ENCODE data around the gene PRR35. TPM values are rescaled to one million over a fixed set of nuclear protein-coding genes. Genes with fewer than 3 reads are reported as not detected.
A peak's percentile ranks its signal among the peaks of the same experiment; 100 is the strongest.

Gene PRR35
- total and polyA plus RNA-seq, 5 experiments from 2014 or later, result not detected

DNA sequence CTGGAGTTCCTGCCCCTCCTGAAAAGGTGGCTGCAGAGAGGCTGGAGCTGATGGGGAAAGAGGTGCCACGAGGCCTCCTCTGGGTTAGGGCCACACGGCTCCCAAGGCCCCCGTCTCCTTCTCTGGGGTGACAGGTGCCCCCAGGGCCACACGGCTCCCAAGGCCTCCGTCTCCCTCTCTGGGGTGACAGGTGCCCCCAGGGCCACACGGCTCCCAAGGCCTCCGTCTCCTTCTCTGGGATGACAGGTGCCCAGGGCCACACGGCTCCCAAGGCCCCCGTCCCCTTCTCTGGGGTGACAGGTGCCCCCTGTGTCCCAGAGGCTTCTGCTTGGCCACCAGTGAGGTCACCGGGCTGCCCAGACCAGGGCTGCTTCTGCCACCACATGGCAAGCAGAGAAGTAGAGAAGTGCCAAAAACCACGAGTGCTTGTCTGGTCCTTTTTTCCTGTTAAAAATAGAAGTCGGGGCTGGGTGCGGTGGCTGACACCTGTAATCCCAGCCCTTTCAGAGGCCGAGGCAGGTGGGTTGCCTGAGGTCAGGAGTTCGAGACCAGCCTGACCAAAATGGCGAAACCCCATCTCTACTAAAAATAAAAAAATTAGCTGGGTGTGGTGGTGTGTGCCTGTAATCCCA lies 28.6 kb upstream of the PRR35 start:
- Mint-ChIP-seq H3K36me3 (no peaks in the 10 kb centered on the region), H3K9me3 (no peaks in the 10 kb centered on the region), H3K27me3 (no peaks in the 10 kb centered on the region), H3K27ac (peak overlapping the region in 1 of 10 donors; percentile 65), H3K4me3 (no peak overlapping the region), H3K4me1 (peaks cover 11 to 25% (median 17%) of the 10 kb centered on the region in 4 donors)
- ATAC-seq, result no peak
- POLR2A ChIA-PET, result no interaction called here
- DNase-seq, result no peak

- POLR2A ChIA-PET, result interaction anchor here (1.2 kb wide), 1 partner anchor 10 kb away, joined by 4 read pairs; no protein-coding TSS in a partner anchor
- Mint-ChIP-seq H3K27ac (no peak overlapping the region), H3K4me1 (peaks cover 8 to 23% (median 14%) of the 10 kb centered on the region in 4 donors), H3K9me3 (no peaks in the 10 kb centered on the region), H3K36me3 (peaks cover 0 to 8% (median 0%) of the 10 kb centered on the region in 3 donors), H3K27me3 (no peaks in the 10 kb centered on the region), H3K4me3 (no peak overlapping the region)
- DNase-seq, result no peak
- ATAC-seq, result no peak
Observed at GRCh38 chr16:533391-534123, 26.6 kb upstream of the PRR35 start.

DNA sequence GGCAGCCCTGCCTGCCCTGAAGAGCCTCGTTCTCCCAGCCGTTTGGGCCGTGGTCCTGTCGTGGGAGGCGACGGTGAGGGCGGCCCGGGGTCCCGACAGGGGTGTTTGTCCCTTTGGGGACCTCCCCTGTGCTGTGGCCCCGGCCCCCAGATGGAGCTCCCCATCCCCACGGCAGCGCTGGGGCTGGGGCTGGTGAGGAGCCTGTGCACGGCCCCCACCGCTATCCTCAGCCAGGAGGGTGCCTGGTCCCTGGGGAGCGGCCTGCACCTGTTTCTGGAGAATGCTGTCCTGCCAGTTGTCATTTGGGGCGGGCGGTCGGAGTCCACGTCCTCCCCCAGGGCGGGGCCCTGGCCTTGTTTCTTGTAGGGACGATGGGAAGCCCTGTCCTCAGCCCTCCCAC lies 26.1 kb upstream of the PRR35 start:
- no peaks in the 10 kb centered on the region for H3K27me3 Mint-ChIP-seq
- H3K27ac Mint-ChIP-seq, result no peak overlapping the region
- no peak overlapping the region for H3K4me3 Mint-ChIP-seq
- H3K4me1 Mint-ChIP-seq, result peaks cover 2 to 18% (median 11%) of the 10 kb centered on the region in 4 donors
- H3K9me3 Mint-ChIP-seq, result no peaks in the 10 kb centered on the region
- POLR2A ChIA-PET, result no interaction called here
- DNase-seq (no peak), ATAC-seq (no peak)
- peaks cover 0 to 11% (median 0%) of the 10 kb centered on the region in 3 donors for H3K36me3 Mint-ChIP-seq

GRCh38 chr16:534856-535445 lies 25.2 kb upstream of the PRR35 start:
- POLR2A ChIA-PET, result no interaction called here
- H3K27ac Mint-ChIP-seq, result no peak overlapping the region
- H3K27me3 Mint-ChIP-seq, result no peaks in the 10 kb centered on the region
- H3K36me3 Mint-ChIP-seq, result peaks cover 0 to 13% (median 0%) of the 10 kb centered on the region in 3 donors
- no peaks in the 10 kb centered on the region for H3K9me3 Mint-ChIP-seq
- ATAC-seq (no peak), DNase-seq (no peak)
- peaks cover 0 to 9% (median 8%) of the 10 kb centered on the region in 4 donors for H3K4me1 Mint-ChIP-seq
- no peak overlapping the region for H3K4me3 Mint-ChIP-seq

DNA sequence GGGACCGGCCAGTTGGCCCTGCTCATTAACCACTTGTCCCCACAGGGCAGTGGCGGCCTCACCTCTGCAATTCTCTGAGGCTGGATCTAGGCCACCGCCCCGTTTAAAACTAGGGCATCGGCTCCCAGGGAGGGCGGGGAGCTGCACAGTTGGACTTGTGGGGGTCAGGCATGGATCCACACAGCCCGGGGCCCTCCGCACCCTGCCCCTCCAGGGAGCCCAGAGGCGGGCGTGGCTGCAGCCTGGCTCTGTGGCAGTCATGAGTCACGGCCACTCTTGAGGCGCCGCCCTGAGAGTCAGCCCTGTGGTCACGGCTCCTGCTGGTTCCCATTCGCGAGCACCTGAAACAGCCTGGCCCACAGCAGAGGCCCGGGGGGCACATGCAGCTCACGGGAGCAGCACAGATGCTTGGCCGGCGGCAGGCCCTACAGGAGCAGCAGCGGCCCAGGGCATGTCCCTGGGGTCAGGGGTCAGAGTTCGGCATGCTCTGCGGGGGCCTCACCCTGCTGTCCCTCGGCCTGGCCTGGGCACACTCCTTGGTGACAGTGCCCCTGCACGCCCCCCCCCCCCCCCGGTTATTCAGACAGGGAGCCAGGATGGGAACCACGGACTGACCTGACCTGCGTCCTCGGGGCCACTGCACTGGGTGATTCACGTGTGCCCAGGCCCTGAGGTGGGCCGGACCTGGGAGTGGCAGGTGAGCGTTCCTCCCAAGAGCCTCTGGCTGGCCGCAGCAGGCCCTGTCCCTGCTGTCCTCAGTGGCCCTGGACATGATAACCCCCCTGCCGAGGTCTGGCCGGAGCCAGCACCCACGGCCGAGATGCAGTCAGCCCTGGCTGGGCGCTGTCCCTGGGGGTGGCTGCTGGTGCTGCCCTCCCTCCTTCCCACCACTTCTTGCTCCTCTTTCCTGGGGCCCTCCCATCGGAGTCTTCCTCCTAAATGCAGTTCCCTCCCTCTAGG lies 24.5 kb upstream of the PRR35 start:
- ATAC-seq, result no peak
- Mint-ChIP-seq H3K4me3 (no peak overlapping the region), H3K27ac (no peak overlapping the region), H3K36me3 (peaks cover 0 to 13% (median 0%) of the 10 kb centered on the region in 3 donors), H3K9me3 (no peaks in the 10 kb centered on the region), H3K4me1 (peaks cover 0 to 6% (median 4%) of the 10 kb centered on the region in 4 donors), H3K27me3 (no peaks in the 10 kb centered on the region)
- POLR2A ChIA-PET, result interaction anchor here (0.7 kb wide), 1 partner anchor 59 kb away, joined by 3 read pairs; no protein-coding TSS in a partner anchor
- DNase-seq, result no peak

DNA sequence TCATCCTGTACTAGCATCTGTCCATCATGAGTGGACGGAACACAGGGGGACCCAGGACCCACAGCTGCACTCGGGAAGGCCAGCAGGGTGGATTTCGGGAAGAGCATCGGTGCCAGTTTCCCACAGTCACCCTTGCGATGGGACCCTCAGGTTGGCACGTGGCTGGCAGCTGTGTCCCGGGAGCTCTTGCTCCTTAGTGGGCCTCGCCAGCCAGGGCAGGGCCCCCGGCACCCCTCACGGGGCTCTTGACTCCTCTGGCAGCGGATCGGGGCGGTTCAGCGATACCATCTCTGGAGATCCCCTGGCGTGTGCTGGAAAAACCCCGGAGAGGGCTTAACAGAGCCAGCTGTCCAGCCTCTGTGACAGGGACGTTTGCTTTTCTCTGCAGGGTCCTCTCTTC lies 23.4 kb upstream of the PRR35 start:
- DNase-seq, result no peak
- peaks cover 0 to 6% (median 2%) of the 10 kb centered on the region in 4 donors for H3K4me1 Mint-ChIP-seq
- H3K9me3 Mint-ChIP-seq, result no peaks in the 10 kb centered on the region
- H3K4me3 Mint-ChIP-seq, result no peak overlapping the region
- H3K27me3 Mint-ChIP-seq, result no peaks in the 10 kb centered on the region
- peaks cover 0 to 13% (median 0%) of the 10 kb centered on the region in 3 donors for H3K36me3 Mint-ChIP-seq
- ATAC-seq, result no peak
- H3K27ac Mint-ChIP-seq, result no peak overlapping the region
- POLR2A ChIA-PET, result no interaction called here

DNA sequence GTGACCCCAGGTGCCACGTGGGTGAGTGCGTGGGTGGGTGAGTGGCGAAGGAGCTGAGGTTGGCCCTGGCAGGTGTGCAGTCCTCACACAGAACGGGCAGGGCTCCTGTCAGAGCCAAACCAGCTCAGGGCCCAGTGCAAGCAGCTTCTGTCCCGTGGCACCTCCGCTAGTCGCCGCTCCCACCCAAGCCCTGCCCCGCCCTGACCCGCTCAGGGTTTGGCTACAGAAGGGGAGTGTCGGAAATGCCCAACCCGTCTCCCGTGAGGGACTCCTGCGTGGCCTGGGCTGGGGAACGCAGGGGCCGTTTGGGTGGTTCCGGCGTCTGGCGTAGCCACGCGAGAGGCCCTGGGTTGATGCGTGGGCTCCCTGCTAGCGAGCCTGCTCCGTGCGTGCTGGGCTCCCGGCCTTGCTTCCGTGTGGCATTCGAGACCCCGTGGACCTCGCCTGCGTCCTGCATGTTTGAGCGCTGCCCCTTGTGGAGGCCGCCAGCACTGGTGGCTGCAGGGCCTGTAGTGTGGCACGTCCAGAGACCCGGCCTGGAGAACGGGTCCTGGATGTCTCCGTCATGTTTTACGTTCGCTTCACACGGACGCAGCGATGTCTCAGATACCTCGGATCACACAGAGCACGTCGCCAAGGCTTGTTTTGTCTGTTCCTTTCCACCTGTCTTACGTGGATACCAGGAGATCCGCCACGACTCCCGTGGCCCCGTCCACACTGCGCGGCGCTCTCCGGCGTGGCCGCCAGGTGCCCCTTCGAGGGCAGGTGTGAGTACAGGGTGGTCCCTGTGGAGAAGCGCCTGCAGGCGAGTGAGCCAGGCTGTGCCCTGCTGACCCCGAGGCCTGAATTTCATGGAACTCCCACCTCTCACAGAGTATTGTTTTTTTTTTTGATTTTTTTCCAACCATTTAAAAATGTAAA lies 22.5 kb upstream of the PRR35 start:
- POLR2A ChIA-PET, result no interaction called here
- Mint-ChIP-seq H3K36me3 (peaks cover 0 to 13% (median 0%) of the 10 kb centered on the region in 3 donors), H3K27ac (no peak overlapping the region), H3K4me1 (peaks cover 0 to 6% (median 2%) of the 10 kb centered on the region in 4 donors), H3K4me3 (no peak overlapping the region), H3K9me3 (no peaks in the 10 kb centered on the region), H3K27me3 (no peaks in the 10 kb centered on the region)
- no peak for ATAC-seq
- DNase-seq, result no peak

DNA sequence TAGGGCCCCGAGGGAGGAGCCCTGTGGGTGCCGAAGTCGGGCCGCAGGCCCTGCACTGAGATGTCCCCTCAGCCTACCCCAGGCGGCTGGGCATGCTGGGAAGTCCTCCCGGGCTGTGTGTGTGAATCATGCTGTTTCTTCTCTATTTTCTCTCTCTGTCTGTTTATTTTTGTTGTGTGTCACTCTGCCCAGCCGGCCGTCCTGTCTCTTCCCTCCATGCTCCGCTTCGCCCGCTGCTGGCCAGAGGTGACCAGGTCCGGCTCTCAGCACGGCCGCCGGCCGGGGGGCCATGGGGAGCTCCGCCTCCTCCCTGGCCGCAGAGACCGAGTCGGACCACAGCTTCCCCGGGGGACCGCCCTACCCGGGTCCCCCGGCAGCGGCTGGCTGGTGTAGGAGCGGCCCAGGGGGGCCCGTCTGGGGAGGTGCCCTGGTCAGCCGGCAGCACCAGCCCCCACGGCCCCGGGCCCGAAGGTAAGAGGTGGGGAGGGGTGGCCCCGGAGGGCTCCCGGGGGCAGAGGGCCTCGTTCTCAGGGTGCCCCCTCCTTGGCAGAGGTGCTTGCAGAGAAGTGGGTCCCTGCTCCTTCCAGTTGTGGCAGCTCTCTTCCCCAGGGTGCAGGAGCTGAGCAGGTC lies 20.2 kb upstream of the PRR35 start:
- Mint-ChIP-seq H3K4me3 (no peak overlapping the region), H3K4me1 (peaks cover 0 to 3% (median under 1%) of the 10 kb centered on the region in 4 donors), H3K9me3 (no peaks in the 10 kb centered on the region), H3K27me3 (no peaks in the 10 kb centered on the region), H3K36me3 (peaks cover 0 to 13% (median 0%) of the 10 kb centered on the region in 3 donors), H3K27ac (no peak overlapping the region)
- DNase-seq, result no peak
- ATAC-seq, result no peak
- POLR2A ChIA-PET, result interaction anchor here (0.6 kb wide), 1 partner anchor 42 kb away, joined by 3 read pairs; no protein-coding TSS in a partner anchor

DNA sequence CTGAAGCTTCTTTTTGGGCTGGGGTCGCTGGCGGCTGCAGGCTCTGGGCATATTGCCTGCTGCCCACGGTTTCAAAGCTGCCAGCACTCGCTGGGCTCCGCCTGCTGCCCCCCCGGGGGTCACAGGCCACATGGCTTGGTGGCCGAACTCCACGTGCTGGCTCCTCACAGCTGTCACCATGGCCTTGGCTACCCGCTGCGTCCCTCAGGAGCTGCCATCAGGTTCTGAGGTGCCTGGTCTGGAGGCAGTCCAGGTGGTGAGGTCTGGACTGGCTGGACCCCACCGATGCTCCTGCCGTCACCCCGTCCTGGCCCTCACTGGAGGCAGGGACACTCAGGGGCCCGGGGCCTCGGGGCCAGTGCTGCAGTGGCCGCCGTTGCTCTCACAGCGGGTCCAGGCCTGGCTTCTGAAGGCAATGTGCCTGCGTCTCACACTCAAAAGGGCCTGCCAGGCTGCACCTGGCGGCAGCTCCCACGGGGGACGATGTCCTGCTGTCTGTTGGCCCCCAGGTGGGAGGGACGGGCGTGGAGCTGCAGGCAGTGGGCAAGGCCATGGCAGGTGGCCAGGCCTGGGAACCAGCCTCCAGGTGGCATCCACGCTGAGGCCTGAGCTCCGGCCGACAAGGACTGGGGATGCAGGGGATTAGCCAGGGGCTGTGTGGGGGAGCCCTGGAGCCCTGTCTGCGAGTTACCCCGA lies 19.4 kb upstream of the PRR35 start:
- POLR2A ChIA-PET, result no interaction called here
- ATAC-seq (no peak), DNase-seq (no peak)
- Mint-ChIP-seq H3K4me3 (no peak overlapping the region), H3K4me1 (peaks cover 0 to 3% (median under 1%) of the 10 kb centered on the region in 4 donors), H3K36me3 (peaks cover 0 to 13% (median 0%) of the 10 kb centered on the region in 3 donors), H3K27ac (no peak overlapping the region), H3K27me3 (no peaks in the 10 kb centered on the region), H3K9me3 (no peaks in the 10 kb centered on the region)

- Mint-ChIP-seq H3K27ac (no peak overlapping the region), H3K9me3 (no peaks in the 10 kb centered on the region), H3K4me3 (no peak overlapping the region), H3K27me3 (no peaks in the 10 kb centered on the region), H3K4me1 (peaks cover 0 to 3% (median under 1%) of the 10 kb centered on the region in 4 donors), H3K36me3 (peaks cover 0 to 5% (median 0%) of the 10 kb centered on the region in 3 donors)
- DNase-seq, result no peak
- POLR2A ChIA-PET, result interaction anchor here (1.1 kb wide), 1 partner anchor 11 kb away, joined by 4 read pairs; no protein-coding TSS in a partner anchor
- no peak for ATAC-seq
Observed at GRCh38 chr16:543301-544164, 16.7 kb upstream of the PRR35 start.
